ENCODE data around the gene GRHPR.
"Not testable (repeated sequence)": the region's sequence is repeated elsewhere in the genome, so short reads cannot be mapped to it uniquely, and the experiment has no call there.

GRHPR gene

GRCh38 chr9:37442556-37442955 lies 20.1 kb downstream of the GRHPR start:
- no peak for DNase-seq (ENCODE audit: extremely low spot score, insufficient read length, low read depth)
- no peak for FAIRE-seq

DNA sequence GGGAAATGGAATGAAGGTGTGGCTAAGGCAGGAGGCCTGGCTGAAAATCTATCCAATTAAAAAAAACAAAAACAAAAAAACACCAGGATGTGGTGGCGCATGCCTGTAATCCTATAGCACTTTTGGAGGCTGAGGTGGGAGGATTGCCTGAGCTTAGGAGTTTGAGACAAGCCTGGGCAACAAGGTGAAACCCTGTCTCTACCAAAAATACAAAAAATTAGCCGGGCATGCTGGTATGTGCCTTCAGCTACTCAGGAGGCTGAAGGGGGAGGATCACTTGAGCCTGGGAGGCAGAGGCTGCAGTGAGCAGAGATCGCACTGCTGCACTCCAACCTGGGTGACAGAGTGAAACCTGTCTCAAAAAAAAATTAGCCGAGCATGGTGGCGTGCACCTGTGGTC lies 21.1 kb downstream of the GRHPR start:
- FAIRE-seq (no peak), DNase-seq (ENCODE audit: extremely low spot score, insufficient read length, low read depth) (no peak)

GRCh38 chr9:37444890-37445289 lies 22.4 kb downstream of the GRHPR start:
- FAIRE-seq (no peak), DNase-seq (ENCODE audit: extremely low spot score, insufficient read length, low read depth) (no peak)

DNA sequence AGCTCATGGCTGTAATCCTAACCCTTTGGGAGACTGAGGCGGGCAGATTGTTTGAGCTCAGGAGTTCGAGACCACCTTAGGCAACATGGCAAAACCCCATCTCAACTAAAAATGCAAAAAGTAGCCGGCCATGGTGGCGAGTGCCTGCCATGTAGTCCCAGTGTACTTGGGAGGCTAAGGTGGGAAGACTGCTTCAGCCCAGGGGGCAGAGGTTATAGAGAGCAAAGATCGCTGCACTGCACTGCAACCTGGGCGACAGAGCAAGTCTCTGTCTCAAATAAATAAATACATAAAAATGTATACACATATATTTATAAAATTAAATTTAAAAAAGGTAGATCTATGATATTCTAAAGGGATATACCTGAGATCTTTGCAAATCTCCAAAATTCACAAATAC lies 23.3 kb downstream of the GRHPR start:
- DNase-seq (ENCODE audit: extremely low spot score, insufficient read length, low read depth) (no peak), FAIRE-seq (no peak)

- no peak for FAIRE-seq
- no peak for DNase-seq (ENCODE audit: extremely low spot score, insufficient read length, low read depth)
Observed at GRCh38 chr9:37446401-37446800, 23.9 kb downstream of the GRHPR start.

GRCh38 chr9:37447111-37447510 lies 24.6 kb downstream of the GRHPR start:
- no peak for DNase-seq (ENCODE audit: extremely low spot score, insufficient read length, low read depth)
- FAIRE-seq = no peak

GRCh38 chr9:37449862-37450632 lies 27.6 kb downstream of the GRHPR start:
- no peak for DNase-seq (ENCODE audit: extremely low spot score, insufficient read length, low read depth)
- FAIRE-seq = no peak

- no peak for FAIRE-seq
- no peak for DNase-seq (ENCODE audit: extremely low spot score, insufficient read length, low read depth)
Observed at GRCh38 chr9:37451628-37452027, 29.1 kb downstream of the GRHPR start.

DNA sequence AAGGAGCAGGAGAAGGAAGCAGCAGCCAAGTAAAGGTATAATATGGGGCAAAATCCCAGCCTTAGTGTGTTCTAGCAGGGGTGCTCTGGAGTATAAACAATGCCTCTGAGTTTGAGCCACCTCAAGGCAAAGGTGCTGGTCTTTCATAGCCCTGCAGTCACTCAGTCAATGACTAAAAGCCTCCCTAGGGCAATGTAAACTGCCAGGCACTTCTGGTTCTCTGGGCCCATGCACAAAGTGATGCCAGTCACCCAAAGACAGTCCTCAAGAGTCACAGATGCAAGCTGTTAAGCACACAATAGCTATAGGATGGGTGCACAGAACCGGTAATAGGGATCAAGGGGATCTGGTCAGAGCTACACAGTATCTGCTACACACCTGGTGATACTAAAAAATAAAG lies 30.1 kb downstream of the GRHPR start:
- FAIRE-seq (no peak), DNase-seq (ENCODE audit: extremely low spot score, insufficient read length, low read depth) (no peak)

DNA sequence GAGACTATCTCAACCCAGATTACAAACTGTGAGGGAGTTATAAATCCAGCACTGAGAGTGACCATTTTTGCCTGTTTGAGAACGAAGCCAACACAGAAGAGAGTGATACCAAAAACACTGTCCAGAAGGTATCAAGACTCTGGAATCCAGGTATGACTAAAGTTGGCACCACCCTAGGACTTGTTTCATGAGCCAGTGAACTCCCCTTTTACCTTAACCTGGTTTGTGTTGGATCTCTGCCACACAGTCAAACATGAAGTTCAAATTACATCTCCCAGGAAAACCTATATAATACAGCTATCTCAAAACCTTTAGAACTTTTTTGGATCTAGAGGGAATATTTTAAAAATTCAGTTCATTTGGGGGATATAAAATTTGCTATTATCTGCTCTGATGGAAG lies 31.3 kb downstream of the GRHPR start:
- no peak for DNase-seq (ENCODE audit: extremely low spot score, insufficient read length, low read depth)
- FAIRE-seq = no peak

DNA sequence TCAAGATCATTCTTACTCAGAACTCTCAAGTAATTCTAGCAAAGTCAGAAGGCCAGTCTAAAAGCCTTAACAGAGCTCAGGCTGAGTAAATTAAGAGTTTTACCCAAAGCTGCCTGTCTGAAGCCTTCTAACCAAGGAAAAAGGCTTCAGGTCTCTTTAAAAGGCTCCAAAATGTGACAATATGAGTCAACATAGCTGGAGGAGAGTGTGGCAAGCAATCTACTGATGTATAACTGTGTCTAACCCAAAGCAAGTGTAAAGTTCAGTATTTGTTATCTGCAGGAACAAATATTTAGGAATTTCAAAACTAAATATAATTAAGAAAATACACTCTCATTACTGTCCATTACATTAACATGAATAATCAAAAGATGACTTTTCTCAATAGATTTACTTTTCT lies 31.7 kb downstream of the GRHPR start:
- no peak for DNase-seq (ENCODE audit: extremely low spot score, insufficient read length, low read depth)
- no peak for FAIRE-seq

DNA sequence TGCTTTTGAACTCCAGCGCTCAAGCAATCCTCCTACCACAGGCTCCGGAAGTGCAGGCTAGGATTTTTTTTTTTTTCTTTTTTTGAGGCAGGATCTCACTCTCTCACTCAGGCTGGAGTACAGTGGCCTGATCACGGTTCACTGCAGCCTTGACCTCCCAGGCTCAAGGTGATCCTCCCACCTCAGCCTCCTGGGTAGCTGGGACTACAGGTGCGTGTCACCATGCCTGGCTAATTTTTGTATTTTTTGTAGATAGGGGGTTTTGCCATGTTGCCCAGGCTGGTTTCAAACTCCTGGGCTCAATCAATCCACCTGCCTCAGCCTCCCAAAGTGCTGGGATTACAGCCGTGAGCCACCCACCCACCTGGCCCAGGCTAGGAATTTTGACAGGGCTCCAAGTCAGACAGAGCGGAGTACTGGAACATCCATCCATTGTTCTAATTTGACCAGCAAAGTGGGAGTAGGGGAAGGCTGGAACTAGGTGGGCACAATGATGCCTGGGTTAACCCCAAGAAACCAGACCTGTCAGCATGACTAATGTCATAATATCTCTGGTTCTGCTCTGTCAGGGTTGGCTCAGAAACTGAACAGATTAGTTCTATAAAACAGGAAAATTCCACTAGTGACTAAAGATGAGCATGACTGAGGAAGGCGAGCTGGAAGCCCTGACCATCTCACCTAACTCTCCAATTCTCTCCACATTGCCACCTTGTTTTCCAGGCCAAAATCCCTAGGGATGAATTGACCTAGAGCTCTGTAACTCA lies 33.6 kb downstream of the GRHPR start:
- FAIRE-seq (no peak), DNase-seq (ENCODE audit: extremely low spot score, insufficient read length, low read depth) (no peak)

- FAIRE-seq = no peak
Observed at GRCh38 chr9:37456817-37457216, 34.3 kb downstream of the GRHPR start.

DNA sequence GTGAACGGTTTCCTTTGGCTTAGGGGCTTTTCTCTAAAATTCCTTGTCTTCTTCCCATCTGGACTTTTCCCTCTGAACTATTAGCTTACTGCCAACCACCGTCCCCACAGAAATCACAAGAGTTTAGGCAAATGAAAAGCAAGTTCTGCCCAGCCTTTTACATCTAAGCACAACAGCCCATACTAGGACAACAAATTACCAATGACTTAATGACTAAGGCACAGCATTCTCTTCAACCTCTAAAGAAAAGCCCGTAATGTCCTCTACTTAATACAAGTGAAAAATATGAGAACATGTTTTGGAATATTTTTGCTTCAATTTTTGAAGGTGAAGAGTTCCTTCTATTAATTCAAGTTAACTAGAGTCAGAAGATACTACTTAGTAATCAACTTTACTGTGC lies 41.5 kb downstream of the GRHPR start:
- no peak for DNase-seq (ENCODE audit: extremely low spot score, insufficient read length, low read depth)
- no peak for FAIRE-seq

More at GRCh38 chr9:37456817-37457216, 34.3 kb downstream of the GRHPR start:
- DNase-seq (ENCODE audit: extremely low spot score, insufficient read length, low read depth) = no peak

DNA sequence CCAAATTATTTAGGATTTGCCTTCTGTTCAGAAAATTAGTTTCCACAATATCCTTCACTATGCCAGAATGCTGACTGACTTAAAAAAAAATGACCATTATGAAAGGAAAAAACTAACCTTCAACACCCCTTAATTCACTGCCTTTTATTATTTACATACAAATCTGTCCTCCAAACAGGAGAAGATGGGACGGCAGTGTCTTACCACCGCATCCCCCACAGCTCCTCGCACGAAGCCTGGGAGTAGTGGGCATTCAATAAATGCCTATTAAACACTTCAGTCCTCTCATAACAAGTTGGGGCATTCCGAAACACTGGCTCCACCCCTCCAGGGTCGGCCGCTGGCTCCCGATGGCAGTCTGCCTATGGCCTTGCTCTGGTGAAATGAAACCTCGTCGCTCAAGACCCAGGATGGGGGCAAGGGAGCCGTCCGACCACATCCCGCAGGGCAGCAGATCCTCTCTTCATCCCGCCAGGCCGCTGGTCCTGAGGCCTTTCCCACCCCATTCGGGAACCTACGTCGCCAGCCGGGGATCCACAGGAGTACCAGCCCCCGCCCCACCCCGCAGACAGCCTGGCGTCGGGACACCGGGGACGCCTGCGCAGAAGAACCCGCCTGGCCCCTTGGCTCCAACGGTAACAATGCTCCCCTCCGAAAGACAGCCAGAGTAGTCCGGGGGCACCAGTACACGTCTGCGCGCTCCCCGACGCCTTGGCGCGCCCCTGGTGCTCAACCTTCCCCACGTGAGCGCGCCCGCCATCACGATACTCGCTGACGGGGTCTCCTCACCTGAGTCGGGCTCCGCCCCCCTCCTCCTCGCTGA lies 42.1 kb downstream of the GRHPR start:
- DNase-seq (ENCODE audit: extremely low spot score, insufficient read length, low read depth) (peak; percentile 22), FAIRE-seq (no peak)

GRCh38 chr9:37465249-37466036 lies 42.9 kb downstream of the GRHPR start, which contains the start of gene ZBTB5:
ZBTB5 (minus strand) TSS chr9:37465450; CDS start chr9:37442551, 22,899 bp downstream.
- FAIRE-seq = peak; percentile 98

DNA sequence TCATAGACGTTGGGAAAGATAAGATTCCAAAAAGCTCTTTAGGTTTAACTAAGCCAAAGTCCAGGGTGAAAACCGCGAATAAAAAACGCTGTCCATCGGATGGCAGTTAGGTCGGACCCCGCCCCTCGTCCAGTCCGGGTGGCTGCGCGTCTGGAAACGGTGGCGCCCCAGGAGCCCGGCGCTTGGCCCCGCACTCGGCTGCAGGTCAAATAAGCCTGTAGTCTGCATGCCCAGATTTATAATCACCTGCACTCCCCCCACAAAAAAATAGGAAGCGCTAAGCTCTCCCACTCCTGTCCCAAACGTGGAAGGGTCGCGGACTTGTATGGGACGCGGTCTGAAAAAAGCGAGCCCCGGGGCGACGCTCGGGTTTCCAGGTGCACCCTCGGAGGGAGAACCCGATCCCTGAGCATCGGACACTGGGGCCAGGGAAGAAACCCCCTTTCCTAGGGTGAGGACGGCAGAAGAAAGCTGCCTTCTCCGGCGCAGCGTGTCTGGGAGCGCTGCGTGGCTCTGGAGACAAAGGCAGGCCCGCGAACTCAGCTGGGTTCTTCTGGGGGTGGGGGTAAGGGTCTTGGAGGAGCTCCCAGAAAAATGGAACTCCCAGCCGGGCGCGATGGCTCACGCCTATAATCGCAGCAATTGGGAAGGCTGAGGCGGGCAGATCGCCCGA lies 43.7 kb downstream of the GRHPR start:
- FAIRE-seq (no peak), DNase-seq (ENCODE audit: extremely low spot score, insufficient read length, low read depth) (no peak)

More at GRCh38 chr9:37465249-37466036, 42.9 kb downstream of the GRHPR start, which contains the start of gene ZBTB5:
- DNase-seq (ENCODE audit: extremely low spot score, insufficient read length, low read depth) = peak; percentile 94

DNA sequence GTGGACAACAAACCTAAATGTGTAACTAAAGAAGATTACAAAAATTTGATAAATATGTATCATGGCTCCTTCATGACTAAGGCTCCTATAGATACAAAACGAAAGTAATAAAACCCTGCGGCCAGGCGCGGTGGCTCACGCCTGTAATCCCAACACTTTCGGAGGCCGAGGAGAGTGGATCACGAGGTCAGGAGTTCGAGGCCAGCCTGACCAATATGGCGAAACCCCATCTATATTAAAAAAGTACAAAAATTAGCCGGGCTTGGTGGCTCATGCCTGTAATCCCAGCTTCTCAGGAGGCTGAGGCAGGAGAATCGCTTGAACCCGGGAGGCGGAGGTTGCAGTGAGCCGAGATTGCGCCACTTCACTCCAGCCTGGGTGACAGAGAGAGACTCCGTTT lies 45.0 kb downstream of the GRHPR start:
- DNase-seq (ENCODE audit: extremely low spot score, insufficient read length, low read depth); FAIRE-seq: not testable (repeated sequence)

GRCh38 chr9:37468620-37469019 lies 46.1 kb downstream of the GRHPR start:
- DNase-seq (ENCODE audit: extremely low spot score, insufficient read length, low read depth) (no peak), FAIRE-seq (no peak)

All from GM18507 (cell line).